HG03108 (cell line): ENCODE measurements around the gene C21orf58.
A peak's percentile ranks its signal among the peaks of the same experiment; 100 is the strongest.

Experiments used
- ATAC-seq: cut with Tn5 transposase; IDR thresholded peaks from one replicate; pipeline ENCODE4 v1.9.1; 2021; ENCODE audit warnings: moderate library complexity; ENCODE audit not compliant: unreplicated experiment

The C21orf58 gene

DNA sequence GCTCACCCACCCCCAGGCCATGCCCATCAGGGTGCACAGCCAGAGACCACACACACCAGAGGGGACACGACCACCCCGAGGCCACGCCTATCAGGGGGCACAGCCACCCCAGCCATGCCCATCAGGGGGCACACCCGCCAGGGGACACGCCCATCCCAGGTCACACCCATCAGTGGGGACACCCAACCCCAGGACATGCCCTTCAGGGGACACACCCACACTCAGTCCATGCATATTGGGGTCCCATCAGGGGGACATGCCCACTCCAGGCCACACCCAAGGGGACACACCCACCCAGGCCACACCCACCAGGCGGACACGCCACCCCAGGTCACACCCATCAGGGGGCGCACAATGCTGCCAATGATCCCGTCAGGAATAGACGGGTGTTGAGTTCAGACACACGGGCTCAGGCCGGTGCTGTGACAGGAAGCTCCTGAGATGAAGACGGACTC, 59.0 kb downstream of the C21orf58 start:
- ATAC-seq = no peak

DNA sequence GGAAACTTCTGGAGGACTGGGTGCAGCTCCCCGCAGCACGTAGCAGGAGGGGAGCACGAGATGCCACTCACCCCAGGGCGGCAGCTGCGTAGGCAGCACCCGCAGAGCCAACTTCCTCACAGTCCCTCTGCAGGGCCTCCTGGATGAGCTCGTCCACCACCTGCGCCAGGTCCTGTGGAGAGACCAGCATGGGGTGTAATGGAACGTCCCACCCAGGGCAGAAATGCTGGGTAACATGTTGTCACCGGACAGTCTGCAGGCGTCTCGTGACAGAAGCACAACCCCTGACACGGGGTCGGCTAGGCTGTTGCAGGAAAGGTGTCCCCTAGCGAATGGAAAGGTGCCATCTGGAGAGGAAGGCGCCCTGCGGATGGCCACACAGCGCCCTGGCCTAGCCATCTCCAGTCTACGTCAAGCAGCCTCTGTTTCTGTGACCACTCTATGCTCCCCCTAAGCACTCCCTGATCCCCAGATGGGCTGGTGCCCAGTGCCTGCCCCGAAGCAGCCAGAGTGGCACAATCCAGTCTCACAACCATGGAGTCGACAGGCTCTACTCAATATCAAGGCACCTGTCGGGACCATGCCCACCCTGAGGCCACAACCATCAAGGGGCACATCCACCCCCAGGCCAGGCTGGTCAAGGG, 59.5 kb downstream of the C21orf58 start:
- no peak for ATAC-seq

DNA sequence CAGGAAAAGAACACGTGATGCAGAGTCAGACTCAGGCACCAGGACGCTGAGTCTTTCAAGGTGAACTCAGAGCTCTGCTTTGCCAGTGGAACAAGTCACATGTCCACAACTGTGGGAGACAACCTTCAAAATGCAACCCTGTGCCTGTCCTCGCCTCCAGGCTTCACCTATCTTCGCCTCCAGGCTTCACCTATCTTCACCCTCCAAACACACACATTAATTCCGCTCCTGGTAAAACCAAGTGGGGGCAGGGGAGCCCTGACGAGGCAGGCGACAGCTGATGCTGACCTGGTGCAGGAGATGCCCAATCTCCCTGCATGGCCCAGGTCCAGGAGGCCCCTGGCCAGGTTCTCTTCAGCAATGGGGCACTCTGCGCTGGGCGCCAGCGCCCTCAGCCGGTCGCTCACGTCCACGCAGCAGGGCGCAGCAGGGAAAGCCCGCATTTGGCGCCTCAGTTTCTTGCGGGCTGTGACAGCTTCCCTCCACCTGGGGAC, 67.1 kb downstream of the C21orf58 start:
- no peak for ATAC-seq

DNA sequence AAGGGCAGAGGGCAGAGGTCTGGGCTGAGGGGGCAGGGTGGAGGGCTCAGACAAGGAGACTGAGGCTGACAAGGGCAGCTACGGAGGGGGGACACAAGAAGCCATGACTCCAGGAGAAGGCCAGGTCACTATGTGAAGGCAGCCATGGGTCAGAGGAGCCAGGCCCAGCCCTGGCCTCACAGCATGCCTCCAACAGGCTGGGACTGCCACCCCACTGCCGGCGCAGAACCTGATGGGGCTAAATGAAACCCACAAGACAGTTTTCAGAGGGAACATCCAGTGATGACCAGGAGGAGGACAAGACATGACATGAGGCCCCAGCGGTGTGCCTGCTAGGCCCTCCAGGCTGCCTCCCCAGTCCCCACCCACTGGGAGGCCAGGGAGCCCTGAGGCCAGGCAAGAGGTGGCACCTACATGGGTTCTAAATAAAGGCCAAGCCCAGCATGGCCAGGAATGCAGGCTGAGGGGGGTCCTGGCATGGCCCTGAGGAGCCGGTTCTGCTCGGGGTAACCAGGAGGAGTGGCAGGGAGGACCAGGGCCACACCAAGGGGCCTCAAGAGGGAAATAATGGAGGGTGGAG, 67.8 kb downstream of the C21orf58 start:
- ATAC-seq = no peak

DNA sequence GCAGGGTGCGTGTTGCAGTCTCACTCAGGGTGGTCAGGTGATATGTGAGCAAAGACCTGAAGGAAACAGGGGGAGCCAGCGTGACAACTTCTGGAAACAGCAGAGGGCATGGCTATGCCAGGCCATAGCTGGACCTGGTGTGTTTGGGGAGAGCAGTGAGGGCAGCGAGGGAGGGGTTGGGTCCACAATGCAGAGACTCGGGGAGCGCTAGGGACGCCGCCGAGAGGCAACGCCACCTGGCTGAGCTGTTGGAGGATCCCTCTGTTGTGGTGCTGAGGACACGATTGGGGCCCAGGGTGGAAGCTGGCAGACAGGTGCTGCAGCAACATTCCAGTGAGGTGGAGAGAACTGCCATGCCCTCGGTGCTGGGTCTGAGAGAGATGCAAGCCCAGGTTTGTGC, 68.5 kb downstream of the C21orf58 start:
- no peak for ATAC-seq

DNA sequence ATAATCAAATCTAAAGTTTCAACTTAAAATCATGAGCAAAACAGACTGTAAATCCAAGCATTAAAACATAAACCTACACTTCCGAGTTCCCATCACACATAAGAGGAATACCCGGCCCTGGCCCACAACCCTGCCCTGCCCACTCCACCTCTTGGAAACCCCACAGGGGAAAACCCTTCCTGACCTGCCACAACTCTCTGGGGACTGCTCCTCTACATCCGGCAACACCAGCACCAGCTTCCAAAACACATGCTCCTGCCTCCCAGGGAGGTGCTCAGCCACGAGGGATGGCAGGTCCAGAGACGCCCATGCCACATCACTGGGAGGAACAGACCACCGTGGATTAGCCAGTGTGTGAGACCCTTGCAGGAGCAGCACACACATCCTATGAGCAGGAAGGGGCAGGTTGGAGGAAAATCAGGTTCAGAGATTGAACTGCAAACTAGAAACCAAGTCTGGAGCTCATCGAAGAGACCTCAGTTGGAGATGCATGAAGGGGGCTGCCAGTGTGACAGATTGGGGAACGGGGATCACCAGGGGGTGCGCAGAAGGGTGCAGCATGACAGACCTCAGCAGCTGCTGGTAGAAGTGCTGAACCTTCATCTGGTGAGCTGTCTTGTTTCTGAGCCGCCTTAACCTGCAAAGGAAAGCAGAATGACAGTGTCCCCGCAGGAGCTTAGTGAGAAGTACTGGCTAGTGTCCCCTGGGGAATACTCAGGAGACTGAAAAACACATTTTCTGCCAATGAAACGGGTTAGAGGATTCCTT, 69.3 kb downstream of the C21orf58 start:
- ATAC-seq = peak; percentile 50

DNA sequence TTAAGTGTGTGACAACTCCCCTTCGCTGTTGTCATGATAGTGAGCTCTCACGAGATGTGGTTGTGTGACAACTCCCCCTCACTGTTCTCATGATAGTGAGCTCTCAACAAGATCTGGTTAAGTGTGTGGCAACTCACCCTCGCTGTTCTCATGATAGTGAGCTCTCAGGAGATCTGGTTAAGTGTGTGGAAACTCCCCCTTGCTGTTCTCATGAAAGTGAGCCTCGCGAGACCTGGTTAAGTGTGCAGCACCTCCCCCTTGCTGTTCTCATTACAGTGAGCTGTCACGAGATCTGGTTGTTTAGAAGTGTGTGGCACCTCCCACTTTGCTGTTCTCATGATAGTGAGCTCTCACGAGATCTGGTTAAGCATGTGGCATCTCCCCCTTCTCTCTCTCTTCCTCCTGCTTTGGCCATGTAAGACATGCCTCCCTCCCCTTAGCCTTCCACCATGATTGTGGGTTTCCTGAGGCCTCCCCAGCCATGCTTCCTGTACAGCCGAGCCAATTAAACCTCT, 70.0 kb downstream of the C21orf58 start:
- ATAC-seq = peak; percentile 56

DNA sequence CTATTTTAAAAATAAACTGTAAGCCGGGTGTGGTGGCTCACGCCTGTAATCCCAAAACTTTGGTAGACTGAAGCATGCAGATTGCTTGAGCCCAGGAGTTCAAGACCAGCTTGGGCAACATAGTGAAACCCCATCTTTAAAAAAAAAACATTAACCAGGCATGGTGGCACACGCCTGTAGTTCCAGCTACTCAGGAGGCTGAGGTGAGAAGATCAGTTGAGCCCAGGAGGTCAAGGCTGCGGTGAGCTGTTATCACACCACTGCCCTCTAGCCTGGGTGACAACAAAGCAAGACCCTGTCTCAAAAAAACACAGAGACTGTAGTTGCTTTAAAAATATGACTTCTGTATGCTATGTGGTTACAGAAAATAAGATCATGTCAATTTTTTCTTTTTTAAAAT, 70.8 kb downstream of the C21orf58 start:
- ATAC-seq = no peak
